SK-N-DZ (cell line): ENCODE measurements around the gene SLC13A5.
"Not testable (repeated sequence)": the region's sequence is repeated elsewhere in the genome, so short reads cannot be mapped to it uniquely, and the experiment has no call there.

ENCODE experiments used
- DNase-seq: peaks from one replicate; pipeline ENCODE4 v3.0.0-alpha.2; 2015; ENCODE audit warnings: low spot score

SLC13A5 gene

DNA sequence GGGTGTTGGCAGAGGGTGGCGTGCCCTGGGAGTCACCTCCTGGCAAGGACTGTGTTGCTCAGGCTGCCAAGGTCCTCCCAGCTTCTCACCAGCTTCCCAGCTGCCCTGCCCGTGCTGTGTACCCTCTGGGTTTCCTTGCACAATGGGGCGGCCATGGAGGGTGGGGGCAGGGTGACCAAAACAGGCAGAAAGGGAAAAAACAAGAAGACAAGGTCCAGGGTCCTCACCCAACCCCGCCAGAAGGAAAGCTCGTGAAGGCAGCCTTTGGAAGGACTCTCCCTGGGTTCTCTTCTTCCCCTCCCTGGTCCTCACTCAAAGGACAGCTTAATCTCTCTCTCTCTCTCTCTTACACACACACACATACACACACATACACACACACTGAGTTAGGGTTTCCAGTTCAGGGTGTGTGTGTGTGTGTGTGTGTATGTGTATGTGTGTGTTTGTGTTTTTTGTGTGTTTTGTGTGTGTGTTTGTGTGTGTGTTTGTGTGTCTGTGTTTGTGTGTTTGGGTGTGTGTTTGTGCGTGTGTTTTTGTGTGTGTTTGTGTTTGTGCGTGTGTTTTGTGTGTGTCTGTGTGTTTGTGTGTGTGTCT is 2.0 kb downstream of the SLC13A5 start:
- DNase-seq, result no peak

DNA sequence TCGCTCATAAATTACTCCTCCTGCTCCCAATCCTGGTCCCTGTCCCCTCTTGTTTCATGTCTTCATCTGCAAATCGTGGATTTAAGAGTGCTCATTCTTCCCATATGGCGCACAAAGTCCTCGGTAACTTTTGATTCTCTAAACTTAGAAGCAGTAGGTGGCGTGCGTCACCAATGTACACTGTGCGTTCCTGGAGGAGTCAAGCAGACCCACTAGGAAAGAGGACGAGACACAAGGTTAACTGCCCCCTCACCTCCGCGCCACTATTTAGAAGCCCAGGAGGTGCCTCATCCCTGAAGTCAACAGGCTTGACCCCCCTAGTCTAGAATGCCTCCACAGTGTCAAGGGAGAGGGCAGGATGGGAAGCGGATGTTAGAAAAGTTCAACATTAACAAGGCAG is 2.9 kb downstream of the SLC13A5 start:
- no peak for DNase-seq

GRCh38 chr17:6708357-6708961 is 4.7 kb downstream of the SLC13A5 start:
- DNase-seq, result no peak

DNA sequence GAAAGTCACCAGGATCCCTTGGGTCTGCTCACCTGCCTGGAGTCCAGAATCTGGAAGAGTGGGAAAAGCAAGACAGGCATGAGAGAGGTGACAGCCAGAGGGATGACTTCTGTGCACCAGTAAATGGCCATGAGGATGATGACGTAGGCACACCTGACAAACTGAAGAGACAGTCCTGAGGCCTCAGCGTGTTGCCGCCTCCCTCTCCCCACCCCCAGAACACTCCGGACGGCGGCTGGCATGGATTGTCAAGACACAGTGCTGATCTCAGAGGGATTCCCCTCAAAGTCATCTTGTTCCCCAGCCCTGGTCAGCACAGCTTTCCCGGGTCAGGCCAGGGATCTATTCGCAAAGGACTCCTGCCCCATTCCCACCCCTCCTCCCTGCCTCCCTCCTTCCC is 6.2 kb downstream of the SLC13A5 start:
- no peak for DNase-seq

DNA sequence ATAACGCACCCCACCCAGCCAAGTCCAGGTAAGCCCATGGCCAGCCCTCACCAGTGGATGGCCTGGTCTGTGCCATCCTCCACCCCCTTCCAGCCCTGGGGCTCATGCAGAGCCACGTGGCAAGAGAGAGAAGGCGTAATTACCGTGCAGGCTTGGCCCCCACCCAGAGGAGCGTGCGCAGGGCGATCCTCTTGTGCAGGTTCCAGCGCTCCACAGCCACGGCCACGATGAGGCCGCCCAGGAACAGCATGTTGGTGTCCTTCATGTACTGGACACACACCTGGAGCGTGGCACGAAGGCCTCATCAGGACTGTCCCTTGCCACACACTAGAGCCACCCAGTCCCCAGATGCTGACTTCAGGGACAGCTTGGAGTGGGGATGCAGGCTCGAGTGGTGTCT is 6.7 kb downstream of the SLC13A5 start:
- no peak for DNase-seq

- no peak for DNase-seq
Measured at GRCh38 chr17:6704470-6705052, 8.6 kb downstream of the SLC13A5 start.

GRCh38 chr17:6703751-6704150 is 9.4 kb downstream of the SLC13A5 start:
- DNase-seq, result no peak

DNA sequence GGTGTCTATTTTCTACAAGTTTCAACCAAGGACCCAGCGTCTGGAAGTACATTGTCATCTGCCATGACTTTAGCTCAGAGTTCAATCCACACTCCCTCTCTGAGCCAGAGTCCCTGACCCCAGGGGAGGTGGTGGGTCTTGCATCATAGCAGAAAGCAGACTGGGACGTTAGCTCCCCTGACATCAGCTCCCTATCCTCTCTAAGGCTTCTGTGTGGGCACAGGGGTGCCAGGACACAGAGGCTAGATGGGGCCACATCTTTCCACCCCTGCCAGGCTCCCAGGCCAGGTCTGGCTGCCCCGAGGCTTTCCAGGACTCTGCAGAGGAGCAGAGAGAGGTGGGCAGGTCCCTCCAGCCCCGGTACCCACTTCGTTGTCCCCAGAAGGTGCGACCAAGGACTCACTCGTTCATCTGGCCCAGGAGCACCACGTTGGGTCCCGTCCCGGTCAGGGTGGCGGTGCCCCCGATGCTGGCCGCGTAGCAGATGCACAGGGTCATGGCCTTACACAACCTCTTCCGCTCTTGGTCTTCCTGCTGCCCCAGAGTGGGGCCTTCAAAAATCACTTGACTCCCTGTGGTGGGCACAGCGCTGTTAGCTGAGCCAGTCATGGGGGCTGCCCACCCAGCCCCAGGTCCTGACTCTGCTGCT is 10.5 kb downstream of the SLC13A5 start:
- DNase-seq, result no peak

- peak; percentile 21 for DNase-seq
Measured at GRCh38 chr17:6701719-6702118, 11.4 kb downstream of the SLC13A5 start.

DNA sequence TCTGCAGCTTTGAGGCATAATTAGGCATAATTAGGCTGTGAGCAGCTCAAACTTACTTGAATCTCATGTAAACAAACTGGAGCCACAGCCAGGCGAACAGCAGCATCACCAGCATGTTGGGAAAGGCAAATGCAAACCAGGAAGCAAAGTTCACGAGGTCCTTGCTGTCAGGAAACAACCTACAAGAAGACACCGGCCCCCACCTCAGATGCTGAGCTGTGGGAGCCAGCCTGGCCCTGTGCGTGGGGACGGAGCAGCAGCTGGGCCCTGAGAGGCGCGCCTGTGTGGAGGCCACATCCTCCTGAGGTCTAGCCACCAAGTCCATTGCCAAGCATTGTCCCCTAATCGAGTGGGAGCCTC is 12.2 kb downstream of the SLC13A5 start:
- DNase-seq, result no peak

DNA sequence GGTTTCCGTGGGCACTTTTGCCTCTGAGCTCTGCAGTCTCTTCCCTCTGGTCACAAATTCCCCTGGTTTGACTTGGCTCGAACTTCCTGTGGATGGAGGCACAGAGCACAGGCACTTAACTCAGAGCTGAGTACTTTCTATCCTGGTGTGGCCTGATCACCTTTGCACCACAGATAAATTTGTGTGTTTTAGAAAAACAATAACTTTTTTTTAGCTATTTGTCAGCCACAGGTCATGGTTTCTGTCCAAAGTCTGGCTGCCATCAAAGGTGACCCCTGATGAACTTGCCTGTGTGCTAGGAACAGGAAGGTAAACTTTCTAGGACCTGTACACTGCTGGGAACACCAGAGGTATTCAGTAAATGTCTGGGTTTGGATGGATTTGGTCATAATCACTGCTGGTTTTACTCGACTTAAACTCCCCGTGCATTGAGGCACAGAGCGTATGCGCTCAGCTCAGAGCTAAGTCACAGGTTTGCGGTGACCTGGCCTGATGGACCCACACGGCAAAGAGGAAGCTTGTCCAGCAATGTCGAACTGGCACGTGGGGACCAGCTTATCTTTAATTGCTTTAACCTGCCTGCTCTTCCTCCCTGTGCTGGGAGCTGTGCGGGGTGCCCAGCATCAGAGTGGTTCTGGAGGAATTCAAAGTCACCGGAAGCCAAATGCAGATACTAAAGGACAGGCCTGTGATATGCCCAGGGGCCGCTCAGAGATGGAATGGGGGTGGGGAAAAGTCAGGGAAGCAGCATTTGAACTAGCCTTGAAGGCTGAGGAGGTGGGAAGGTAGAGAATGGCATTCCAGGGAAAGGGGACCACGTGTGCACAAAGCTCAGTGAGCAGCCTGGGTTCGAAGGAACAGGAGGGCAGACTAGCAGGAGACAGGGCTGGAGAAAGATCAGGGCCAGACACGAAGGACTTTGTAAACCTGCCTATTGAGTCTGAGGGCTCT is 12.9 kb downstream of the SLC13A5 start:
- no peak for DNase-seq

GRCh38 chr17:6698004-6698403 is 15.2 kb downstream of the SLC13A5 start:
- DNase-seq, result no peak

DNA sequence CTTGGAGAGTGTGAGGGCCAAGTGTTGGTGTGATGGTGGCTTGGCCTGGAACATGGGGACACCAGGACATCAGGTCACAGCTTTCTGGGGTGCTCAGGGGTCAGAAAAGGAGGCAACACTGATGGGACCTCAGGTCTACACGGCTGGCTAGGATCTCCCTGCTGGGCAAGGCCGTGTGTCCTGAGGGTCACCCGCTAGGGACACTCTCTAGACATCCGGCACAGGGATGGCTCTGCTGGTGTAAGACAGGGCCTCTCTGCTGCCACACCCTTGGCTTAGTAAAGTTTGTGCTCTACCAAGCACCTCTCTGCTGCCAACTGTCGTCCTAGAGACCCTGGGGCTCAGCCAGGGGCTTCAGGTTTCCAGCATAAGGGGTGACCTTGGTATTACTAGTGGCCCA is 16.3 kb downstream of the SLC13A5 start:
- DNase-seq, result no peak

DNA sequence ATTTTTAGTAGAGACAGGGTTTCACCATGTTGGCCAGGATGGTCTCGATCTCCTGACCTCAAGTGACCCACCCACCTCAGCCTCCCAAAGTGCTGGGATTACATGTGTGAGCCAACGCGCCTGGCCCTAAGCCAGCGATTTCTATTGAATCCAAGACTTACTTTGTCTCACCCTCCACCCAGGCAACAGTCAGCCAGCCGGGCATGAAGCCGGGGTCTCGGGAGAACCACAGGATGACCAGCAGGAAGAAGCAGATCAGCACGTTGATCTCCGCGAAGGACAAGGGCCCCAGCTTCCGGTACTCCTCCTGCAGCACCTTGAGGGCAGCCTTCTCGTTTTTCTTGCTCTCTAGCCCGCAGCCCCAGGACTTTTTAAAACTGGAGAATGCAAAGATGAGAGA is 17.6 kb downstream of the SLC13A5 start:
- DNase-seq, result no peak

- no peak for DNase-seq
Measured at GRCh38 chr17:6695051-6695450, 18.1 kb downstream of the SLC13A5 start.

- not testable (repeated sequence) for DNase-seq
Measured at GRCh38 chr17:6691958-6692357, 21.2 kb downstream of the SLC13A5 start.

DNA sequence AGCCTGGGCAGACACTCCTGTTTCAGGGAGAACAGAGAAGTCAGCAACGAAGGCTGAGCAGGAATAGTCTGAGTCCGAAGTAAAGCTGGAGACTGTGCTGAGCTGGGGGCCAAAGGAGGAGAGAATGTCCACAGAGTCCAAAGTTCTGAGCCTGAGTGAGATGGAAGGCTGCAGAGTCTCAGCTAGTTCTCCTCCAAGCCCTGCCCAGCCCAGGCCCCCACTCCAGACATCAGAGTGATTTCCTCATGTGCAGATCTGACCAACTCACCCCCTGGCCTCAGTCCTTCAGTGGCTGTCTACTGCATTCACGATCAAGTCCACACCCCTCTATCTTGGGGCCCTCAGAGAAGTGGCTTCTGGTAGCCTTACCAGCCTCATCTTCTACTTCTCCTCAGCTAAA is 21.6 kb downstream of the SLC13A5 start:
- no peak for DNase-seq

DNA sequence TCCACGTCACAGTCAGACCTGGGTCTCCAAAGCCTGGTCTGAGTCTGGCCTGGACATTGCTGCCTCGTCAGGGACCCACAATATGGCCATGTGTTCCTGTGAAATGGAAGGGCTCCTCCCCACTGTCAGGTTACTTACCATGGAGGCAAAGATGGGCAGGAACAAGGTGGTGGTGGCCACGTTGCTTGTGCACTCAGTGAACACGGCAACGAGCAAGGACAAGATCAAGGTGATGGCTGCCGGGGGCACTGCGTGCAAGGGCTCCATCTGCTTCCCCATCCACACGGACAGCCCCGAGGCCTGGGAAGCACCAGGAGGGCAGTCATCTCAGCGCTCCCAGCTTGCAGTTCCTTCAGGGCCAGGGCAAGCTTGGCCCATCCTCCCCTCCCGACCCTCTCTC is 22.5 kb downstream of the SLC13A5 start:
- no peak for DNase-seq

DNA sequence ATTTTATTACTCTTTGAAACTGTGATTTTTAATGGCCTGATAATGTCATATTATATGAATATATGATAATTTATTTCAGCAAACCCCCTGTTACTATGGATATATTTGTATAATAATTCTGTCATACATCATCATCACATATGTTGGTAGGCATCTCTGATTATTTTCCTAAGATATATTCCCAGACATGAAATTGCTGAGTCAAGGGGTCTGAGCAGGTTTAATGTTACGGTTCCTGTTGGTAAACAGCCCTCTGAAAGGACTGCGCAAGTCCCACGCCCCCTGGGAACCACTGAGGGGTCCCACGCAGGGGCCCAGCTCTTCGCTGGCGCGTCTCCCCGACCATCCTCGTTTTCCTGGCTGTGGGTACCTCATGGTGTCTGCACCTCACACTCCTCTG is 24.2 kb downstream of the SLC13A5 start:
- no peak for DNase-seq

GRCh38 chr17:6686026-6686425 is 27.1 kb downstream of the SLC13A5 start:
- DNase-seq, result no peak

GRCh38 chr17:6684881-6685767 is 28.0 kb downstream of the SLC13A5 start:
- no peak for DNase-seq
